ENCODE results near the gene ELK4. TPM values are rescaled to one million over a fixed set of nuclear protein-coding genes. Genes with fewer than 3 reads are reported as not detected.

The ELK4 gene
- total RNA-seq, 1 donor from 2014 or later, result 50.4 TPM

DNA sequence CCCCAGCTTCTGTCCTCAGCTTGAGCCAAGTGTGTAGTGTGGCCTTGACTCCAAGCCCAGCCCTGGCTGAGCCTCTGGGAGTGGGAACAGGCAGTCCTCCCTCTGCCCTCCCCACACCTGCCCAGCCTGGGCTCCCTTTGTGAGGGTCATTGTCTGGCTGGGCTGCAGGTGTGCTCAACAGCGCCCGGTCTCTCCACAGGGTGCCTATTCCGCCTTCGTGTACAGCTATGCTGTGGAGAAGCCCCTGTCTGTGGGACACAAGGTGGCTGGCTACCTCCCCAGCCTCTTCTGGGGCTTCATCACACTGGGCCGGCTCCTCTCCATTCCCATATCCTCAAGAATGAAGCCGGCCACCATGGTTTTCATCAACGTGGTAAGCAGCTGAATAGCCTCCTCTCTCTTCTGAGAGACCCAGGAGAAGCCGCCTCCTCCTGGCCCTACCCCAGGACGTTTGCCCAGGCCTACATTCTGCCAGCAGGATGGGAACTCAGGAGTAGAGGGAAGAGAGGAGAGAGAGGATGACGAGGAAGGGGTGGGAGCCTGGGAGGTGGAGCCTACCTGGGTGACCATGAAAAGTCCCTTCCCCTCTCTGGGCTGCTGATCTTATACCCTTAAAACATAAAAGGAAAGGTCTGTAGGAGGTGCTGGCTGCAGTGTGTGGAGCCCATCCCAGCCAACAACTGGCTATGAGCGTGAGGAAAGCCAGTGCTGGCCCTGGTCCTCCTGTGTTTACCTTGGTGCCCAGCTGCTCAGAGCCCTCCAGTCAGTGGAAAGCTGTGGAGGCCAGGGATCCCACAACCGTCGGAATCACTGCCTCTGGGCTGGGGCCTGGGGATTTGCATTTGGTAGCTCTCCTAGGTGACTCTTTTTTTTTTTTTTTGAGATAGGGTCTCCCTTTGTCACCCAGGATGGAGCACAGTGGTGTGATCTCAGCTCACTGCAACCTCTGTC is 45.7 kb downstream of the ELK4 start:
- Mint-ChIP-seq H3K4me1 (ENCODE audit: unreplicated experiment) (peaks cover 11% of the 10 kb centered on the region), H3K27me3 (ENCODE audit: unreplicated experiment) (peaks cover 17% of the 10 kb centered on the region)
- TF ChIP-seq, protein P1, sequence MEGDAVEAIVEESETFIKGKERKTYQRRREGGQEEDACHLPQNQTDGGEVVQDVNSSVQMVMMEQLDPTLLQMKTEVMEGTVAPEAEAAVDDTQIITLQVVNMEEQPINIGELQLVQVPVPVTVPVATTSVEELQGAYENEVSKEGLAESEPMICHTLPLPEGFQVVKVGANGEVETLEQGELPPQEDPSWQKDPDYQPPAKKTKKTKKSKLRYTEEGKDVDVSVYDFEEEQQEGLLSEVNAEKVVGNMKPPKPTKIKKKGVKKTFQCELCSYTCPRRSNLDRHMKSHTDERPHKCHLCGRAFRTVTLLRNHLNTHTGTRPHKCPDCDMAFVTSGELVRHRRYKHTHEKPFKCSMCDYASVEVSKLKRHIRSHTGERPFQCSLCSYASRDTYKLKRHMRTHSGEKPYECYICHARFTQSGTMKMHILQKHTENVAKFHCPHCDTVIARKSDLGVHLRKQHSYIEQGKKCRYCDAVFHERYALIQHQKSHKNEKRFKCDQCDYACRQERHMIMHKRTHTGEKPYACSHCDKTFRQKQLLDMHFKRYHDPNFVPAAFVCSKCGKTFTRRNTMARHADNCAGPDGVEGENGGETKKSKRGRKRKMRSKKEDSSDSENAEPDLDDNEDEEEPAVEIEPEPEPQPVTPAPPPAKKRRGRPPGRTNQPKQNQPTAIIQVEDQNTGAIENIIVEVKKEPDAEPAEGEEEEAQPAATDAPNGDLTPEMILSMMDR (IDR thresholded peaks at IDR 0.05), result no peak

GRCh38 chr1:205585169-205585834 is 46.5 kb downstream of the ELK4 start:
- Mint-ChIP-seq H3K27ac (ENCODE audit: unreplicated experiment) (no peak overlapping the region), H3K27me3 (ENCODE audit: unreplicated experiment) (peaks cover 23% of the 10 kb centered on the region), H3K9me3 (ENCODE audit: unreplicated experiment) (no peaks in the 10 kb centered on the region), H3K4me1 (ENCODE audit: unreplicated experiment) (peaks cover 11% of the 10 kb centered on the region), H3K4me3 (ENCODE audit: unreplicated experiment) (no peak overlapping the region), H3K36me3 (ENCODE audit: unreplicated experiment) (no peaks in the 10 kb centered on the region)
- TF ChIP-seq, protein P1 (IDR thresholded peaks at IDR 0.05), result no peak
- DNase-seq (ENCODE audit: extremely low spot score, unreplicated experiment), result no peak

More for the DNA sequence above, 45.7 kb downstream of the ELK4 start:
- no peaks in the 10 kb centered on the region for H3K36me3 Mint-ChIP-seq (ENCODE audit: unreplicated experiment)
- H3K27ac Mint-ChIP-seq (ENCODE audit: unreplicated experiment), result no peak overlapping the region
- no peaks in the 10 kb centered on the region for H3K9me3 Mint-ChIP-seq (ENCODE audit: unreplicated experiment)
- no peak overlapping the region for H3K4me3 Mint-ChIP-seq (ENCODE audit: unreplicated experiment)
- DNase-seq (ENCODE audit: extremely low spot score, unreplicated experiment), result no peak

- H3K36me3 Mint-ChIP-seq (ENCODE audit: unreplicated experiment), result no peaks in the 10 kb centered on the region
- no peak overlapping the region for H3K4me3 Mint-ChIP-seq (ENCODE audit: unreplicated experiment)
These were observed 47.1 kb downstream of the ELK4 start for GRCh38 chr1:205584732-205585131.

GRCh38 chr1:205583461-205584130 is 48.2 kb downstream of the ELK4 start:
- H3K36me3 Mint-ChIP-seq (ENCODE audit: unreplicated experiment), result no peaks in the 10 kb centered on the region
- H3K27me3 Mint-ChIP-seq (ENCODE audit: unreplicated experiment), result peaks cover 31% of the 10 kb centered on the region
- DNase-seq (ENCODE audit: extremely low spot score, unreplicated experiment), result no peak
- no peaks in the 10 kb centered on the region for H3K9me3 Mint-ChIP-seq (ENCODE audit: unreplicated experiment)
- peaks cover 11% of the 10 kb centered on the region for H3K4me1 Mint-ChIP-seq (ENCODE audit: unreplicated experiment)
- H3K4me3 Mint-ChIP-seq (ENCODE audit: unreplicated experiment), result no peak overlapping the region
- no peak overlapping the region for H3K27ac Mint-ChIP-seq (ENCODE audit: unreplicated experiment)
- TF ChIP-seq, protein P1 (IDR thresholded peaks at IDR 0.05), result no peak

More at GRCh38 chr1:205584732-205585131, 47.1 kb downstream of the ELK4 start:
- peaks cover 11% of the 10 kb centered on the region for H3K4me1 Mint-ChIP-seq (ENCODE audit: unreplicated experiment)
- no peaks in the 10 kb centered on the region for H3K9me3 Mint-ChIP-seq (ENCODE audit: unreplicated experiment)
- DNase-seq (ENCODE audit: extremely low spot score, unreplicated experiment), result no peak
- TF ChIP-seq, protein P1 (IDR thresholded peaks at IDR 0.05), result peak; percentile 23
- H3K27ac Mint-ChIP-seq (ENCODE audit: unreplicated experiment), result no peak overlapping the region
- peaks cover 23% of the 10 kb centered on the region for H3K27me3 Mint-ChIP-seq (ENCODE audit: unreplicated experiment)
